PC-9 (cell line): ENCODE measurements around the gene OTX1.

Experiments used
- CTCF ChIP-seq: fragments of 200-600 bp; sonication (generic); conservative IDR thresholded peaks from 2 replicates; pipeline ENCODE4 v1.6.1; 2017; ENCODE audit warnings: mixed run types, antibody characterized with exemption, mild to moderate bottlenecking, moderate library complexity
- EZH2 ChIP-seq: fragments of 200-600 bp; sonication (generic); IDR thresholded peaks from 2 replicates; pipeline ENCODE4 v1.8.0; 2017; ENCODE audit warnings: antibody characterized with exemption, low read depth

- no peak for TF ChIP-seq EZH2
- TF ChIP-seq CTCF: no peak
Observed at GRCh38 chr2:63038034-63038433, 12.6 kb upstream of the OTX1 start.
